ENCODE data around the gene TRPV4. TPM values are rescaled to one million over a fixed set of nuclear protein-coding genes. Genes with fewer than 3 reads are reported as not detected.
"Not testable (repeated sequence)": the region's sequence is repeated elsewhere in the genome, so short reads cannot be mapped to it uniquely, and the experiment has no call there.

TRPV4 gene
- total and polyA plus RNA-seq, 9 donors: 0.13 to 3.3 (median 0.99) TPM

- Histone ChIP-seq H3K27ac (ENCODE audit: low read length) (no peak overlapping the region), H3K4me1 (ENCODE audit: control insufficient read depth, insufficient read depth, low read length) (peaks cover 17% of the 10 kb centered on the region), H3K4me3 (ENCODE audit: low read length) (no peak overlapping the region), H3K27me3 (ENCODE audit: control insufficient read depth, insufficient read depth, low read length) (no peaks in the 10 kb centered on the region), H3K9me3 (replicated peaks; ENCODE audit: control insufficient read depth, low read depth, low read length) (no peaks in the 10 kb centered on the region), H3K36me3 (ENCODE audit: control insufficient read depth, insufficient read depth, low read length) (peaks cover 38% of the 10 kb centered on the region)
- 75% methylated on average over 2 of the region's 5 CpGs for WGBS (ENCODE audit: insufficient coverage)
- no peak for DNase-seq
Observed at GRCh38 chr12:109860977-109861376, 27.8 kb upstream of the TRPV4 start.

GRCh38 chr12:109858764-109859163 lies 25.6 kb upstream of the TRPV4 start:
- no peaks in the 10 kb centered on the region for H3K27me3 ChIP-seq (ENCODE audit: control insufficient read depth, insufficient read depth, low read length)
- 96% methylated on average over 5 of the region's 5 CpGs for WGBS (ENCODE audit: insufficient coverage)
- DNase-seq: no peak
- H3K36me3 ChIP-seq (ENCODE audit: control insufficient read depth, insufficient read depth, low read length): peaks cover 53% of the 10 kb centered on the region
- H3K4me1 ChIP-seq (ENCODE audit: control insufficient read depth, insufficient read depth, low read length): peaks cover 9% of the 10 kb centered on the region
- no peak overlapping the region for H3K4me3 ChIP-seq (ENCODE audit: low read length)
- no peak overlapping the region for H3K27ac ChIP-seq (ENCODE audit: low read length)
- no peaks in the 10 kb centered on the region for H3K9me3 ChIP-seq (replicated peaks; ENCODE audit: control insufficient read depth, low read depth, low read length)

- Histone ChIP-seq H3K4me3 (ENCODE audit: low read length) (no peak overlapping the region), H3K4me1 (ENCODE audit: control insufficient read depth, insufficient read depth, low read length) (peaks cover 5% of the 10 kb centered on the region), H3K27me3 (ENCODE audit: control insufficient read depth, insufficient read depth, low read length) (no peaks in the 10 kb centered on the region), H3K27ac (ENCODE audit: low read length) (no peak overlapping the region), H3K9me3 (replicated peaks; ENCODE audit: control insufficient read depth, low read depth, low read length) (no peaks in the 10 kb centered on the region), H3K36me3 (ENCODE audit: control insufficient read depth, insufficient read depth, low read length) (peaks cover 56% of the 10 kb centered on the region)
- DNase-seq: no peak
- 96% methylated on average over 5 of the region's 6 CpGs for WGBS (ENCODE audit: insufficient coverage)
Observed at GRCh38 chr12:109857715-109858114, 24.5 kb upstream of the TRPV4 start.

GRCh38 chr12:109855377-109855776 lies 22.2 kb upstream of the TRPV4 start:
- no peaks in the 10 kb centered on the region for H3K4me1 ChIP-seq (ENCODE audit: control insufficient read depth, insufficient read depth, low read length)

GRCh38 chr12:109850518-109850917 lies 17.3 kb upstream of the TRPV4 start:
- H3K36me3 ChIP-seq (ENCODE audit: control insufficient read depth, insufficient read depth, low read length): peaks cover 22% of the 10 kb centered on the region
- H3K4me1 ChIP-seq (ENCODE audit: control insufficient read depth, insufficient read depth, low read length); H3K4me3 ChIP-seq (ENCODE audit: low read length); H3K27ac ChIP-seq (ENCODE audit: low read length); H3K27me3 ChIP-seq (ENCODE audit: control insufficient read depth, insufficient read depth, low read length); H3K9me3 ChIP-seq (replicated peaks; ENCODE audit: control insufficient read depth, low read depth, low read length); DNase-seq: not testable (repeated sequence)
- 91% methylated on average over 4 of the region's 6 CpGs for WGBS (ENCODE audit: insufficient coverage)

More at GRCh38 chr12:109855377-109855776, 22.2 kb upstream of the TRPV4 start:
- Histone ChIP-seq H3K27ac (ENCODE audit: low read length) (no peak overlapping the region), H3K36me3 (ENCODE audit: control insufficient read depth, insufficient read depth, low read length) (peaks cover 51% of the 10 kb centered on the region), H3K9me3 (replicated peaks; ENCODE audit: control insufficient read depth, low read depth, low read length) (no peaks in the 10 kb centered on the region), H3K27me3 (ENCODE audit: control insufficient read depth, insufficient read depth, low read length) (no peaks in the 10 kb centered on the region), H3K4me3 (ENCODE audit: low read length) (no peak overlapping the region)
- WGBS (ENCODE audit: insufficient coverage): 87% methylated on average over 12 of the region's 14 CpGs
- DNase-seq: no peak

- Histone ChIP-seq H3K27me3 (ENCODE audit: control insufficient read depth, insufficient read depth, low read length) (no peaks in the 10 kb centered on the region), H3K4me1 (ENCODE audit: control insufficient read depth, insufficient read depth, low read length) (peaks cover 6% of the 10 kb centered on the region), H3K4me3 (ENCODE audit: low read length) (no peak overlapping the region), H3K27ac (ENCODE audit: low read length) (no peak overlapping the region), H3K36me3 (ENCODE audit: control insufficient read depth, insufficient read depth, low read length) (peaks cover 4% of the 10 kb centered on the region), H3K9me3 (replicated peaks; ENCODE audit: control insufficient read depth, low read depth, low read length) (no peaks in the 10 kb centered on the region)
- DNase-seq: no peak
- 49% methylated on average over 4 of the region's 7 CpGs for WGBS (ENCODE audit: insufficient coverage)
Observed at GRCh38 chr12:109847142-109847735, 14.0 kb upstream of the TRPV4 start.

GRCh38 chr12:109845824-109846205 lies 12.6 kb upstream of the TRPV4 start:
- WGBS (ENCODE audit: insufficient coverage): 94% methylated on average over 6 of the region's 7 CpGs

GRCh38 chr12:109844983-109845823 lies 12.0 kb upstream of the TRPV4 start:
- no peak overlapping the region for H3K27ac ChIP-seq (ENCODE audit: low read length)
- no peaks in the 10 kb centered on the region for H3K27me3 ChIP-seq (ENCODE audit: control insufficient read depth, insufficient read depth, low read length)
- peak; percentile 82 for DNase-seq

More at GRCh38 chr12:109845824-109846205, 12.6 kb upstream of the TRPV4 start:
- Histone ChIP-seq H3K27ac (ENCODE audit: low read length) (no peak overlapping the region), H3K4me3 (ENCODE audit: low read length) (no peak overlapping the region), H3K9me3 (replicated peaks; ENCODE audit: control insufficient read depth, low read depth, low read length) (no peaks in the 10 kb centered on the region), H3K27me3 (ENCODE audit: control insufficient read depth, insufficient read depth, low read length) (no peaks in the 10 kb centered on the region), H3K4me1 (ENCODE audit: control insufficient read depth, insufficient read depth, low read length) (peaks cover 6% of the 10 kb centered on the region), H3K36me3 (ENCODE audit: control insufficient read depth, insufficient read depth, low read length) (no peaks in the 10 kb centered on the region)
- no peak for DNase-seq

GRCh38 chr12:109844091-109844490 lies 10.9 kb upstream of the TRPV4 start:
- H3K27me3 ChIP-seq (ENCODE audit: control insufficient read depth, insufficient read depth, low read length): no peaks in the 10 kb centered on the region
- no peak overlapping the region for H3K4me3 ChIP-seq (ENCODE audit: low read length)
- H3K27ac ChIP-seq (ENCODE audit: low read length): no peak overlapping the region
- H3K4me1 ChIP-seq (ENCODE audit: control insufficient read depth, insufficient read depth, low read length): peaks cover 9% of the 10 kb centered on the region
- no peak for DNase-seq
- H3K36me3 ChIP-seq (ENCODE audit: control insufficient read depth, insufficient read depth, low read length): no peaks in the 10 kb centered on the region
- WGBS (ENCODE audit: insufficient coverage): 83% methylated on average over 4 of the region's 5 CpGs
- H3K9me3 ChIP-seq (replicated peaks; ENCODE audit: control insufficient read depth, low read depth, low read length): no peaks in the 10 kb centered on the region

More at GRCh38 chr12:109844983-109845823, 12.0 kb upstream of the TRPV4 start:
- Histone ChIP-seq H3K4me1 (ENCODE audit: control insufficient read depth, insufficient read depth, low read length) (peaks cover 9% of the 10 kb centered on the region), H3K4me3 (ENCODE audit: low read length) (no peak overlapping the region), H3K9me3 (replicated peaks; ENCODE audit: control insufficient read depth, low read depth, low read length) (no peaks in the 10 kb centered on the region), H3K36me3 (ENCODE audit: control insufficient read depth, insufficient read depth, low read length) (no peaks in the 10 kb centered on the region)
- 27% methylated on average over 11 of the region's 30 CpGs for WGBS (ENCODE audit: insufficient coverage)

DNA sequence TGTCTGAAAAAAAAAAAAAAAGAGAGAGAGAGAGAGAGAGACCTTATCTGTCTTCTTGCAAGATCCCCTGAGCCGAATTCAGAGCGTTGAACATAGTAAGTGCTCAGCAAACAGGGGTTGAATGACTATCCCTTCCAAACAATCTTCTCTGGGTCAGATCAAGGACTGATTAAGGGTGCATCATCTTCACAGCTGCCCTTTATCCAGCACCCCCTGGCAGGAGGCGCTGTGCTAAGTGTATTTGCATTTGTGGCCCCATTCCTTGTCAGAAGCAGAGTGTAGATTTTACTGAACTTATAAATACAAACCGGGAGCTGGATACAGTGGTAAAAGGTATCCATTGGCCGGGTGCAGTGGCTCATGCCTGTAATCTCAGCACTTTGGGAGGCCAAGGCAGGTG lies 8.8 kb upstream of the TRPV4 start:
- Histone ChIP-seq H3K4me1 (ENCODE audit: control insufficient read depth, insufficient read depth, low read length) (peaks cover 9% of the 10 kb centered on the region), H3K9me3 (replicated peaks; ENCODE audit: control insufficient read depth, low read depth, low read length) (no peaks in the 10 kb centered on the region), H3K4me3 (ENCODE audit: low read length) (no peak overlapping the region), H3K27ac (ENCODE audit: low read length) (no peak overlapping the region), H3K36me3 (ENCODE audit: control insufficient read depth, insufficient read depth, low read length) (no peaks in the 10 kb centered on the region), H3K27me3 (ENCODE audit: control insufficient read depth, insufficient read depth, low read length) (no peaks in the 10 kb centered on the region)
- no peak for DNase-seq
- 83% methylated on average over 2 of the region's 5 CpGs for WGBS (ENCODE audit: insufficient coverage)
